A673 (cell line): Measurements from ENCODE around the gene ACADVL.

ENCODE experiments used
- CTCF ChIP-seq: fragments of 300-800, 200-600 bp; sonication (generic); conservative IDR thresholded peaks from 2 replicates; pipeline ENCODE4 v1.5.1; 2017; ENCODE audit warnings: low read depth, mild to moderate bottlenecking, antibody characterized with exemption, low read length, moderate library complexity, mixed read lengths
- EZH2 ChIP-seq: fragments of 200-600 bp; sonication (generic); IDR thresholded peaks from 2 replicates; pipeline ENCODE4 v1.6.1; 2017; ENCODE audit warnings: borderline replicate concordance, low read depth, mild to moderate bottlenecking, mixed read lengths, antibody characterized with exemption, low read length; ENCODE audit not compliant: poor library complexity, severe bottlenecking

- TF ChIP-seq CTCF (no peak), EZH2 (no peak)
These were observed 21.5 kb downstream of the ACADVL start for GRCh38 chr17:7241090-7241733.
